NCI-H748 treated with DMSO at 0.1 percent for 48 hours (cell line): ENCODE results near the gene RAPGEF6.
"Not testable (repeated sequence)": the region's sequence is repeated elsewhere in the genome, so short reads cannot be mapped to it uniquely, and the experiment has no call there.

Experiments
- DNase-seq: peaks from one replicate; lab custom pipeline; 2025; lab: John Stamatoyannopoulos, UW

Gene RAPGEF6, protein sequence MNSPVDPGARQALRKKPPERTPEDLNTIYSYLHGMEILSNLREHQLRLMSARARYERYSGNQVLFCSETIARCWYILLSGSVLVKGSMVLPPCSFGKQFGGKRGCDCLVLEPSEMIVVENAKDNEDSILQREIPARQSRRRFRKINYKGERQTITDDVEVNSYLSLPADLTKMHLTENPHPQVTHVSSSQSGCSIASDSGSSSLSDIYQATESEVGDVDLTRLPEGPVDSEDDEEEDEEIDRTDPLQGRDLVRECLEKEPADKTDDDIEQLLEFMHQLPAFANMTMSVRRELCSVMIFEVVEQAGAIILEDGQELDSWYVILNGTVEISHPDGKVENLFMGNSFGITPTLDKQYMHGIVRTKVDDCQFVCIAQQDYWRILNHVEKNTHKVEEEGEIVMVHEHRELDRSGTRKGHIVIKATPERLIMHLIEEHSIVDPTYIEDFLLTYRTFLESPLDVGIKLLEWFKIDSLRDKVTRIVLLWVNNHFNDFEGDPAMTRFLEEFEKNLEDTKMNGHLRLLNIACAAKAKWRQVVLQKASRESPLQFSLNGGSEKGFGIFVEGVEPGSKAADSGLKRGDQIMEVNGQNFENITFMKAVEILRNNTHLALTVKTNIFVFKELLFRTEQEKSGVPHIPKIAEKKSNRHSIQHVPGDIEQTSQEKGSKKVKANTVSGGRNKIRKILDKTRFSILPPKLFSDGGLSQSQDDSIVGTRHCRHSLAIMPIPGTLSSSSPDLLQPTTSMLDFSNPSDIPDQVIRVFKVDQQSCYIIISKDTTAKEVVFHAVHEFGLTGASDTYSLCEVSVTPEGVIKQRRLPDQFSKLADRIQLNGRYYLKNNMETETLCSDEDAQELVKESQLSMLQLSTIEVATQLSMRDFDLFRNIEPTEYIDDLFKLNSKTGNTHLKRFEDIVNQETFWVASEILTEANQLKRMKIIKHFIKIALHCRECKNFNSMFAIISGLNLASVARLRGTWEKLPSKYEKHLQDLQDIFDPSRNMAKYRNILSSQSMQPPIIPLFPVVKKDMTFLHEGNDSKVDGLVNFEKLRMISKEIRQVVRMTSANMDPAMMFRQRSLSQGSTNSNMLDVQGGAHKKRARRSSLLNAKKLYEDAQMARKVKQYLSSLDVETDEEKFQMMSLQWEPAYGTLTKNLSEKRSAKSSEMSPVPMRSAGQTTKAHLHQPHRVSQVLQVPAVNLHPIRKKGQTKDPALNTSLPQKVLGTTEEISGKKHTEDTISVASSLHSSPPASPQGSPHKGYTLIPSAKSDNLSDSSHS (N-terminal part only)

DNA sequence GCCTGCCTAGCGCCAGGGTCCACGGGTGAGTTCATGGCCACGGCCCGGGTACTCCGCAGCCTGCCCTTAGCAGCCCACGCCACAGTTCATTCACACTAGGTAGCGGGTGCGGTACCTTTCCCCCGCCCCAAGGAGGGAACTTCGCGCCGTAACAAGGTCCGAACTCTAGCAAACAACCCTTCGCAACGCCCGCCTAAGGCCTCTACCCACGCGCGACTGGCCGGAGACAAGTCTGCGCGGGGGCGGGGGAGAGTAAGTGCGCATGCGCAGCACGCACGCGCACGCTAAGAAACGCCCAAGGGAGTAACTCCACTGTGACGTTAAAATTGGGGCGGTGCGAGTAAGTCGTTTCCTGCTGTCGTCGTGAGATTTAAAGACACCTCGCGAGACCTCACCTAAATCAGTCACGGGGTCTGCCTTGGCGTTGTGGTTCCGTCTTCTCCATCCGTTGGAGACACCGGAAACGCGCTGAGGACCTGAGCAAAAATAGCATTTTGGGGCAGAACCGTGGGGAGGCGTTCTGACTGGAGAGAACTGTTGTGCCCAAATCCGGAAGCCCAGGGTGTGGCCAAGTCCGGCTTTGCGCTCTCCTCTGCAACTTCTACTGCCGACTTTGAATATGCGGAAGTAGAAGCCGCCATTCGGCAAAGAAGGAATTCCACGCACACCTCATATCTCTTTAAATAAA is at the start of gene RAPGEF6:
TSS of gene RAPGEF6 (minus strand) at position 234 of the 688 bp plus-strand sequence. CDS start at position 35, 199 bp downstream.
- DNase-seq = peak; percentile 96

DNA sequence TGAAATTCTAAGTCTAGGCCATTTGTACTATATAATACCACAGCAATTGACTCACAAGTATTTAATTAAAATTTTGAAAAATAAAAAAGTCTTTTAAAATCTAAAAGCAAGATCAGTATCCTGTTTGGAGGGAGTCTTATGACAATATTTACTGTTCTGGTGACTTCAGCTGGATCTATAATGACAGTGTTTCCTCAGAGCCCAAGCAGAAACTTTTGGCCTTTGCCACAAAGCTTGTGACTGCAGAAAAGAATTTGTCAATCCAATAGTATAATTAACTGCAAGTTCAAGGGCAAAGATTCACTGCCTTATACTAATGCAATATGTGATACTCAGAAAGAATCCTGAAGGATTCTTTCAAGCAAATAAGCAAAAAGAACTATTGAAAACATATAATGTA is 49.6 kb upstream of the RAPGEF6 start:
- no peak for DNase-seq

DNA sequence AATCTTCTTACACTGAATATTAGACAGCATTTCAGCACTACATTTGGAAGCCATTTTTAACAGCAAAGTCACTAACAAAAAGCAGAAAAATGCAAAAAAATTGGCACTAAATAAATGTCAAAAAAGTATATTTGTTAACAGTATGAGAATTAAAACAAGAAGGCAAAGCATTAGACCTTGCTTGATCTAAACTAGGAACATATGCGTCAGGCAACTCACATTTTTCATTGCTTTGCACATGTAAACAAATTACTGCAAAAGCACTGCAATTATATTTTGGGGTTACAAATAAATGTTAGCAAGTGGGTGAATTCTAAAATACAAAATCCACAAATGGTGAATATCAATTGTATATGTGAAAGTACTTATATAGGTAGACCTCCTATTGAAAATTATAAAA is 49.0 kb upstream of the RAPGEF6 start:
- DNase-seq = no peak

DNA sequence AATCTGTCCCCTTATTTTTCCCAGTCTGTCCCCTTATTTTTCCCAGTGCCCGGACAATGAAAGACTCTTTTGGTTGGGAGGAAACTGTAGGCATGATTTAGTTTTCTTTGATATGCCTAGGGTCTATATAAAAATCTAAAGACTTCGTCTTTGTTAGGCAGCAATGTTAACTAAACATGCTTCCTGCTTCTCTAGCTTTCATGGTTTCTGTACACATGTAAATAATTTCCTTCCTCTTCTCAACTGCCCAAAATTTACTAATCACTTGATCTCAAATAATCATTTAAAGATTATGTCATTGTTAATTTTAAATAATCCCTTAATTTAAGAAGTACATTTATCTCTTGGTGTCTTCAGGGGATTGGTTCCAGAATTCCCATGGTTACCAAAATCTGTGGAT is 47.8 kb upstream of the RAPGEF6 start:
- DNase-seq = no peak

DNA sequence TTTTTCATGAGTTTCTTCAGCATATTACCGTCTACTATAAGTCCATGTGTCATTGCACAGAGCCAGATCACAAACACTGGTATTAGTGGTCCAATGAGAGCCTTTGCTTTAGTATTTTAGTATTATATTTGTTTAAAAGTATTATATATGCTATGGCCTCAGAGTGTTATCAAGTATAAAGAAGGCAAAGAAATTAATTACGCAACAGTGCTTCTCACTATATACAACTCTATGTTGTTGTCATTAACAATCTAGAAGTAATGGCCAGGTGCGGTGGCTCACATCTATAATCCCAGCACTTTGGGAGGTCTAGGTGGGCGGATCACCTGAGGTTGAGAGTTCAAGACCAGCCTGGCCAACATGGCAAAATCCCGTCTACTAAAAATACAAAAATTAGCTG is 47.1 kb upstream of the RAPGEF6 start:
- no peak for DNase-seq

DNA sequence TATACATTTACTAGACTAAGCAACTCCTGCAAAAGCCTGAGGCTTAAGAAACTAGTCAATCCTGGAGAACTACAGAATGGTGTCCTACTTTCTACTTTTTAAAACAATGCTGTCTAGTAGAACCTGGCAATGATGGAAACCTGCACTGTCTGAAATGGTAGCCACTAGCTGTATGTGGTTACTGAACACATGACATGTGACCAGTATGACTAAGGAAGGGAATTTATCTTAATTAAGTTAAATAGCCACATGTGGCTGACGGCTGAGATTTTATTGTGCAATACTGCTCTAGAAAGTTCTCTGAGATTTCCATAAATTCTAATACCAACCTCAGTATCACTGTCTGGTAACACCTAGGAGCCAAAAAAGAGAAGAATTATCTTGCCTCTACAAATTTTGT is 44.9 kb upstream of the RAPGEF6 start:
- DNase-seq = no peak

DNA sequence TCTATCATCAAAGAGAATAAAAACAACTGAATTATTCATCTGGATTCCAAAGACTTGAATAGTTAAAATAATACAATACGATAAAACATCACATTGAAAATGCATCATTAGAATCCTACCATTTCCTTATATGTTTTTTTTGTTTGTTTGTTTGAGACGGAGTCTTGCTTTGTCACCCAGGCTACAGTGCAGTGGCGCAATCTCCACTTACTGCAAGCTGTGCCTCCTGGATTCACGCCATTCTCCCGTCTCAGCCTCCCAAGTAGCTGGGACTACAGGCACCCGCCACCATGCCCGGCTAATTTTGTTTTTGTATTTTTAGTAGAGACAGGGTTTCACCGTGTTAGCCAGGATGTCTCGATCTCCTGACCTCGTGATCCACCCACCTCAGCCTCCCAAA is 43.2 kb upstream of the RAPGEF6 start:
- not testable (repeated sequence) for DNase-seq

DNA sequence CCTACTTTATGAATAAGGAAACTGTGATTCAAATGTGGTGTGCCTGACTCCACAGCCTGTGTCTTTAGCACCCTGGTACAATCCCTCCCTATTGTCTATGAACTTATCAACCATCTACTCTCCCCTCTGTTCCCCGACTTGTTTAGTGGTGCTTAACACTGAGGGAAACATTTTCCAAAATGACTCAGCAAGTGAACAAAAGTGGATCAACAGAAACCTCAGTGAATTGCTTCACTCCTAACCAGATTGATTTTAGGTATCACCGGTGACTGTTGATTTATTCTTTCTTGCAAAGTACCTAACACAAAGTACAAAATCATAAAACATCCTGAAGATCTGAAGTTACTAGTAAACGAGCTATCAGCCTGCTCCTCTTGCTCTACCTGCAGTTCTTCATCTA is 42.1 kb upstream of the RAPGEF6 start:
- no peak for DNase-seq

DNA sequence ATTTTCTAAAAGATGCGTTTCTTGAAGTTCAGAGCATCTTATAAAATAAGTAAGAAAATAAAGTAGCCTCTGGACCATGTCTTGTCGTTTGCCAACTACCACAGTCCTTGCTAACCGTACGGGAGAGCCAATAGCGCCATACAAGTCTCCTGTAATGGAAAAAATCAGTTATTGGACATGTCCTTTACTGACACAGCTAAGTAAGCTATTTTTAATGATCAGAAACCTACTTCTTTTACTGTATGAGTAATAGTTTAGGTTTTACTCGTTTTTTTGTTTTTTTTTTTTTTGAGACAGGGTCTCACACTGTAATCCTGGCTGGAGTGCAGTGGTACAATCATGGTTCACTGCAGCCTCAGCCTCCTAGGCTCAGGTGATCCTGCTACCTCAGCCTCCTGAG is 37.7 kb upstream of the RAPGEF6 start:
- DNase-seq = no peak

DNA sequence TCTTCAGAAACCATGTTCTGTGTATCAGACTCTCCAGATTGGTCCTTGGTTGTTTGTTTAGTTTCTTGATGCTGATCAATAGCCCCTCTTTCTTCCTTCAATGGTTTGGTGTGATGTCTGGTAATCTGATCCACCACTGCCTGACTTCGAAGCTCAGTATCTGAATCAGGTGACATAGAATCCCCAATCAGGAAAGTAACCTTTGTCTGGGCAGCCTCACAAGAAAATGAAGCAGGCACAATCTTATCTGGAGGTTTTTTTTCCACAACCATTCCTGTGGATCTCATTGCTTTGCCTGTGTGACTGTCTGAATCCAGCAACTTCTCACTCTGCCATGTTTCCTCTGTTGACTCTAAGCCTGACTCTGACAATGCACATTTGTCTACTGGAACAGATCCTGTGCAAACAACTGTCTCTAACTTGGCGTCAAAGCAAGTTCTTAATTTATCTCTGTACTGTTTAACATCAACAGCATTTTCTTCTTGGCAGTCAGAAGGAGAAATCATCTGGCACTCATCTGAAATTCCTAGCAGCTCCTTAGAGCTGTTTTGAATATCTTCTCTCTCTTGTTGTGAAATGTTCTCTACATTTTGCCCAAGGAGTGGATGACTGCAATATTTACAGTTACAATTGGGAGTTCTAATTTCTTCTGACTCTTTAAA is 37.1 kb upstream of the RAPGEF6 start:
- no peak for DNase-seq

DNA sequence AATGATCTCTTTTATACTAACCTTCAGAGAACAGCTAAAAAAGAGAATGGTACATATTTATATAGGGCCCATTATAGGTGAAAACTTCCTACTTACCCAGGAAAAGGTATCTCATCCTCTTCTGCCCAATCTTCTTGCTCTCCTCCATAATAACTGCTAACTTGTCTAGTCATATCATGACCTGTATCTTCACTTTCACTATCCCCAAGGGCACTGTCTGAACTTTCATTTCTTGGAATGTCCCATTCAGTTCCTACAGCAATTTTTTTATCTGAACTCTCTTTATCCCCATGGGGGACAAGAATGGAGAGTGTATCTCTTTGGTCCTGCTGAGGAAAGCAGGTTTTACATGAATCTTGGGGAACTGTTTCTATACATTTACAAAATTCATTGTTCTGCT is 36.4 kb upstream of the RAPGEF6 start:
- no peak for DNase-seq

- DNase-seq = no peak
Observed at GRCh38 chr5:131664929-131665328, 29.9 kb upstream of the RAPGEF6 start.

- DNase-seq = no peak
Observed at GRCh38 chr5:131661933-131662332, 26.9 kb upstream of the RAPGEF6 start.

- no peak for DNase-seq
Observed at GRCh38 chr5:131659841-131660240, 24.8 kb upstream of the RAPGEF6 start.

GRCh38 chr5:131659290-131659689 is 24.3 kb upstream of the RAPGEF6 start:
- DNase-seq = no peak

DNA sequence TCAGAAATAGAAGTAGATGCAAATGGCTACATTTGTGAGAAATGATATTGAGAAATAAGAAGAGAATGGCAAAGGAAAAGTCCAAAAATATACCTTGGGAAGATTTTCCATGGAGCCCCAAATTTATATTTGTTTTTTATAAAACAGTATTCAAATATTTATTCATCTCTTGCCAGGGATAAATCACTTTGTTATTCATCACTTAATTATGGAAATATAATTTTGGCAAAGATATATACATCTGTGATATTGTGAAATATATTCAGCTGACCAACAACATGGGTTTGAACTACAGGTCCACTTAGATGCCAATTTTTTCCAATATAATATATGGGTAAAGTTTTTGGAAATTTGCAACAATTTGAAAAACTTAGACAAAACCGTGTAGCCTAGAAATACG is 19.7 kb upstream of the RAPGEF6 start:
- DNase-seq = no peak

DNA sequence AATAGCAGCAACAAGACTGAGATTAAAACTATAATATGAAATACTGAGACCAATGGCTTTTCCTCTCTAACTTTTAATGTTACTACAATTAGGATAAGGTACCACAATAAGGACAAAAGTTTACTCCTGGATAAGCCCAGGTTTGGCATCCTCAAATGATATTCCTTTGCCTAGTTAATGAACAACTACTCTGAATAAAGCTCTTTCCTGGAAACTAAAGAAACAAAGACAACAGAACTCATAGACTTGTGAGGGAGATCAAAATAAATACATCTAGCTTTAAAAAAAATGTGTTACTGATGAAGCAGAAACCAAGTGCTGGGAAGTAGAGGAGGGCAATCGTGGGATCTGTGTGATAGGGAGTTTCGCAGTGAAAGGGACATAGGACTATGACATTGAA is 19.3 kb upstream of the RAPGEF6 start:
- DNase-seq = no peak

DNA sequence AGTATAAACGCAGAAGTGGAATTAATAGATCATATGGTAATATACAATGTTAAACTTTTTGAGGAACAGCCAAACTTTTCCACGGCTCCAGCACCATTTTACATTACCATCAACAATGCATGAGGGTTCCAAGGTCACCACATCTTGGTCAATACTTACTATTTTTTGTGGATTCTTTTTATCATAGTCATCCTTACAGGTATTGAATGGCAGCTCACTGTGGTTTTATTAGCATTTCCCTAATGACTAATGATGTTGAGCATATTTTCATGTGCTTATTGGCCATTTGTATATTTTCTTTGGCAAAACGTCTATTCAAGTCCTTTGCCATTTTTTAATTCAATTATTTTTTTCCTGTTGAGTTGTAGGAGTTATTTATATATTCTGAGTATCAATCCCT is 14.1 kb upstream of the RAPGEF6 start:
- DNase-seq = no peak

- no peak for DNase-seq
Observed at GRCh38 chr5:131647048-131647769, 12.2 kb upstream of the RAPGEF6 start.

DNA sequence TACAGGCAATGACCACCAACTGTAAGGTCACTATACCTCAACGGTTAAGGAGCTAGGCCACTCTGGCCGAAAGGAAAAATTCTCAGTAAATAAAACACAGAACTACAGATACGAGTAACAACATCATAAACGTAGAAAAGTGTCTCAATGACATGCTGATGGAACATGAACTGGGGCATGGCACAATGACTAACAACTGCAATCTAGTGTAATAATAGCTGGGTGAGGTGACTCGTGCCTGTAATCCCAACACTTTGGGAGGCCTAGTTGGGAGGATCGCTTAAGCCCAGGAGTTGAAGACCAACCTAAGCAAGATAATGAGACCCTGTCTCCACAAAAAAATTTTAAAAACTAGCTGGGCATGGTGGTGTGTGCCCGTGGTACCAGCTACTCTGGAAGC is 9.8 kb upstream of the RAPGEF6 start:
- no peak for DNase-seq

DNA sequence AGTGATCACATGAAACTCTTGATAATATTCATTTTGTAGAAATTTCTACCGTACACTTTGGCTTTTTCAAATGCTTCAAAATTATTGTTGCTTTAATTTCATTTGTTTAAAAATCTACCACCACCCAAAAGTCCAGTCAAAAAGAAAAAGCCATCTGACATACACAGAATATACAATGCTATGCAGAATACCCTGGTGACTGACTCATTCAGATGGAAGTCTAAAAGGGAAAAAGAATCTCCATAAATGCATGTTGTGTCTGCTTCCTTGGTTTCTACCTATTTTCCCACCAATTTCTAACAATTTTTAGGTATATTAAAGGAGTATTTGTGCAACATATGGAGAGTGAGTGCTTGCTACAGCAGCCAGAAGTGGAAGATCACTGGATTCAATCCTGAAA is 9.3 kb upstream of the RAPGEF6 start:
- no peak for DNase-seq
